ENCODE results near the gene GRIK3.
A peak's percentile ranks its signal among the peaks of the same experiment; 100 is the strongest.

GRIK3 gene

DNA sequence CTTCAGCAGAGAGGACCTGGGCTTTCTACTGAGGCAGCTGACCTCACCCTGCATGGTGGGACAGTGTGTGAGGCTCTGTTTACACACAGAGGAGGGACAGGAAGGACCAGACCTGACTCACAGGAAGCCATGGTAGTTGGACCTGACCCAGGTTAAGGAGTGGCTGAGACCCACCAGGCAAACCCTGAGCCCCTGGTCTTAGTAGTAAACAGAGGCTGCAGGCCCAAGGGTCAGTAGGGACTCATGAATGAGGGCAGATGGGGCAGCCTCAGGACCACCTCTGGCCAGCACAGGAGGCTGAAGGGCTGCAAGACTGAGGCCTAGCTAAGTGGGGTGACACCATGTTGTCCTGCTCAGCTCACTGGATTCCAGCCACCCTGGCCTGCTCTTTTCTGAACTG lies 273.2 kb downstream of the GRIK3 start:
- Histone ChIP-seq H3K9me3 (ENCODE audit: control extremely low read depth in 1 of 5, control insufficient read depth in 4 of 5, insufficient read depth in 2 of 5, low read depth in 1 of 5, low read length in 4 of 5) (peaks cover 0 to 10% (median 0%) of the 10 kb centered on the region in 5 experiments), H3K27me3 (replicated peaks in 2 of 5; ENCODE audit: control insufficient read depth in 4 of 5, insufficient read depth in 5 of 5, low read length in 4 of 5) (peaks cover 0 to 12% (median 3%) of the 10 kb centered on the region in 5 experiments), H3K4me1 (ENCODE audit: control extremely low read depth in 1 of 4, control insufficient read depth in 4 of 4, insufficient read depth in 4 of 4, low read length in 3 of 4) (no peaks in the 10 kb centered on the region), H3K27ac (ENCODE audit: insufficient read depth in 1 of 2, low read depth in 1 of 2, low read length in 2 of 2, poor library complexity in 1 of 2, severe bottlenecking in 2 of 2) (no peak overlapping the region), H3K4me3 (ENCODE audit: control insufficient read depth in 1 of 7, extremely low read depth in 1 of 7, insufficient read depth in 4 of 7, low read depth in 2 of 7, low read length in 6 of 7) (no peak overlapping the region), H3K36me3 (ENCODE audit: control insufficient read depth in 4 of 4, insufficient read depth in 4 of 4, low read length in 3 of 4) (no peaks in the 10 kb centered on the region)
- ChIA-PET CTCF (no interaction called here), POLR2A (no interaction called here)
- DNase-seq = no peak

DNA sequence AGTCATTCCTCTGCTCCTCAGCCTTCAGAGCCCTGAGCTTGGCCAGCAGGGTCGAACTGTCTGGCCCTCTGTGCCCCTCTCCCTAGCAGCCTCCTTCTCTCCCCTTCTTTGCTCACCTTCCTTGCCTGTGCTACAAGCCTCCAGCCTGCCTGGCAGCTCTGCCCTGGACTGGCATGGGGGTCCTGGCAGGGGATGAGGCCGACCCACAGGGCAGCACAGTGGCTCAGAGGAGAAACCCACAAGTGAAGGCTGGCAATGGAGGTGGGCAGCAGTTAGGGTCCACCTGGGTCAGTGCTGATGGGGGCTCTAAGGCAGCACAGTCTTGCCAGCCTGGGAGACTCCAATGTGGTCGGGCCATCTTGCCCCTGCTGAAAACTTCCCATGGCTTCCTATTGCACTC lies 274.2 kb downstream of the GRIK3 start:
- Histone ChIP-seq H3K27ac (ENCODE audit: insufficient read depth in 1 of 2, low read depth in 1 of 2, low read length in 2 of 2, poor library complexity in 1 of 2, severe bottlenecking in 2 of 2) (no peak overlapping the region), H3K9me3 (ENCODE audit: control extremely low read depth in 1 of 5, control insufficient read depth in 4 of 5, insufficient read depth in 2 of 5, low read depth in 1 of 5, low read length in 4 of 5) (peaks cover 0 to 10% (median 0%) of the 10 kb centered on the region in 5 experiments), H3K27me3 (replicated peaks in 2 of 5; ENCODE audit: control insufficient read depth in 4 of 5, insufficient read depth in 5 of 5, low read length in 4 of 5) (peaks cover 0 to 8% (median 0%) of the 10 kb centered on the region in 5 experiments), H3K36me3 (ENCODE audit: control insufficient read depth in 4 of 4, insufficient read depth in 4 of 4, low read length in 3 of 4) (no peaks in the 10 kb centered on the region), H3K4me1 (ENCODE audit: control extremely low read depth in 1 of 4, control insufficient read depth in 4 of 4, insufficient read depth in 4 of 4, low read length in 3 of 4) (no peaks in the 10 kb centered on the region), H3K4me3 (ENCODE audit: control insufficient read depth in 1 of 7, extremely low read depth in 1 of 7, insufficient read depth in 4 of 7, low read depth in 2 of 7, low read length in 6 of 7) (no peak overlapping the region)
- CTCF ChIA-PET = no interaction called here
- no peak for DNase-seq
- WGBS (ENCODE audit: insufficient coverage) = 62% methylated on average over 3 of the region's 3 CpGs
- POLR2A ChIA-PET = no interaction called here

DNA sequence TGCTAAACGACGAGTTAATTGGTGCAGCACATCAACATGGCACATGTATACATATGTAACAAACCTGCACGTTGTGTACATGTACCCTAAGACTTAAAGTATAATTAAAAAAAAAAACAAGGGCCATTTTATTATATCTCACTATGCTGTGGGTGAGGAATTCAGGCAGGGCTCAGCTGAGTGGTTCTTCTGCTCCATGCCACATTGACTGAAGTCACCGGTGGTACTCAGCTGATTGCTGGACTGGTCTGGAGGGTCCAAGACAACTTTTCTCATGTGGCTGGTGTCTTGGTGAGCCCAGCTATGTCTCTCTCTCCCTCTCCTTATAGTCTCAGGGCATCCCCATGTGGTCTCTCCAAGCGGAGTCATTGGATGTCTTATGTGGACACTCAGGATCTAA lies 275.0 kb downstream of the GRIK3 start:
- Histone ChIP-seq H3K4me1 (ENCODE audit: control extremely low read depth in 1 of 4, control insufficient read depth in 4 of 4, insufficient read depth in 4 of 4, low read length in 3 of 4) (no peaks in the 10 kb centered on the region), H3K9me3 (ENCODE audit: control extremely low read depth in 1 of 5, control insufficient read depth in 4 of 5, insufficient read depth in 2 of 5, low read depth in 1 of 5, low read length in 4 of 5) (peaks cover 0 to 10% (median 0%) of the 10 kb centered on the region in 5 experiments), H3K36me3 (ENCODE audit: control insufficient read depth in 4 of 4, insufficient read depth in 4 of 4, low read length in 3 of 4) (no peaks in the 10 kb centered on the region), H3K27me3 (replicated peaks in 2 of 5; ENCODE audit: control insufficient read depth in 4 of 5, insufficient read depth in 5 of 5, low read length in 4 of 5) (peaks cover 0 to 8% (median 0%) of the 10 kb centered on the region in 5 experiments), H3K27ac (ENCODE audit: insufficient read depth in 1 of 2, low read depth in 1 of 2, low read length in 2 of 2, poor library complexity in 1 of 2, severe bottlenecking in 2 of 2) (no peak overlapping the region), H3K4me3 (ENCODE audit: control insufficient read depth in 1 of 7, extremely low read depth in 1 of 7, insufficient read depth in 4 of 7, low read depth in 2 of 7, low read length in 6 of 7) (no peak overlapping the region)
- CTCF ChIA-PET = no interaction called here
- POLR2A ChIA-PET = no interaction called here
- DNase-seq = no peak
- 100% methylated on average over 1 of the region's 5 CpGs for WGBS (ENCODE audit: insufficient coverage)

DNA sequence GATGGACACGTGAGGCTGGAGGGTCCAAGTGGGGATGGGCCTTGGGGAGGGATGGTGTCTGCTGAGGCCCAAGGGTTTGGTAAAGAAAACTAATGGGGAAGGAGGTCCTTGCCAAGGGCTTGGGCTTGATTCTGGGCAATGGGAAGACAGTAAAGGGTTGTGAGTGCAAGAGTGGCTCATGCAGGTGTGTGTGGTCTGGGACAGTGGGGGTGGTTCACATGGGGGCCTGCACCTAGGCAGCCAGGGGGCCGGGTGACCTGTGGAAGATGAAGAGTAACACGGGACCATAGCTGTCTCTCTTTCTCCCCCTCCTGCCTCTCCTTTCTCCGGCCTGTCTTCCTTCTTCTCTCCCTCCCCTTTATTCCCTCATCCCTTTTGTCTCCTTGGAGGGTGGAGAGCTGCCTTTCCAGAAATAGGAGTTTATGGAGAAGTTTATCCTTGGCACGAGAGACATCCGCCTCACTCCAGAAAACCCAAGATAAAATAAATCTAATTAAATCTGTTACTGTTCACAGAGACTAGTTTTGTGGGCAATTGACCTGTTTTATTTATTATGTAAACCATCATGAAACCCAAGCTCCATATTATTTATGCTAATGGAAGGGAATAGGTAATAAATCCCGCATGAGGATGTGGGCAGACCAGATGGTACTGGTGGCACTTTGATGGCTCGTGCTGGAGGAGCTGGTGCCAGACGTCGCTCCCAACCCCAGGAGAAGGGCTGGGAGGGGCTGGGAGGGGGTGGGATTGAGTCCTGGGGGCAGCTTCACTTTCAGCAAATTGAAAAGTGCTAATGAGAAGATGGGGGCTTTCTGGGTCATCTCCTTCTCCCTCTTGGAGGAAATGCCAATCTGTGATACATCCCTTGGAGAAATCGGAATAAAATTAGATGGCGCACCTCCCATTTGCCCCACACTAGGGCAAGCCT lies 278.7 kb downstream of the GRIK3 start:
- no peak overlapping the region for H3K27ac ChIP-seq (ENCODE audit: insufficient read depth in 1 of 2, low read depth in 1 of 2, low read length in 2 of 2, poor library complexity in 1 of 2, severe bottlenecking in 2 of 2)
- H3K27me3 ChIP-seq (replicated peaks in 2 of 5; ENCODE audit: control insufficient read depth in 4 of 5, insufficient read depth in 5 of 5, low read length in 4 of 5) = peaks cover 0 to 8% (median 0%) of the 10 kb centered on the region in 5 experiments
- 87% methylated on average over 7 of the region's 12 CpGs for WGBS (ENCODE audit: insufficient coverage)
- H3K4me1 ChIP-seq (ENCODE audit: control extremely low read depth in 1 of 4, control insufficient read depth in 4 of 4, insufficient read depth in 4 of 4, low read length in 3 of 4) = peaks cover 0 to 13% (median 10%) of the 10 kb centered on the region in 4 experiments
- no peaks in the 10 kb centered on the region for H3K36me3 ChIP-seq (ENCODE audit: control insufficient read depth in 4 of 4, insufficient read depth in 4 of 4, low read length in 3 of 4)
- H3K4me3 ChIP-seq (ENCODE audit: control insufficient read depth in 1 of 7, extremely low read depth in 1 of 7, insufficient read depth in 4 of 7, low read depth in 2 of 7, low read length in 6 of 7) = no peak overlapping the region
- H3K9me3 ChIP-seq (ENCODE audit: control extremely low read depth in 1 of 5, control insufficient read depth in 4 of 5, insufficient read depth in 2 of 5, low read depth in 1 of 5, low read length in 4 of 5) = peaks cover 0 to 3% (median 0%) of the 10 kb centered on the region in 5 experiments
- ChIA-PET POLR2A (no interaction called here), CTCF (no interaction called here)
- DNase-seq = no peak

DNA sequence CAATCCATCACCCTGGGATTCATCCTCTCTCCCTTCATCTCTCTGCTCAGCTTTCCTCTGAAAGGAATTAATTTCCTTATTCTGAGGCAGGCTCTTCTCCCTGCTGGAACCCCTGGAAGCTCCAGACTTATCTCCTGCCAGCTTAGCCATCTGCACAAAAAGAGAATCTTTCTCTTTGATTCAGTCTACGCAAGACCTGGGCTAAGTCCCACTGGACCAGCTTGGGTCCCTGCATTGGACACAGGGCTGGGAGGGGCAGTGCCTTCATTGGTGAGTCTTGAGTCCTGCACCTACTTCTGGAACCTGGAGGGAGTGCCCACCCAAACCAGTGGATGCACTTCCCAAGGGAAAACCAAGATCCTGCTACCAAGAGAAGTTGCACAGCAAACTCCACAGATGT lies 279.9 kb downstream of the GRIK3 start:
- Histone ChIP-seq H3K4me1 (ENCODE audit: control extremely low read depth in 1 of 4, control insufficient read depth in 4 of 4, insufficient read depth in 4 of 4, low read length in 3 of 4) (peaks cover 0 to 13% (median 10%) of the 10 kb centered on the region in 4 experiments), H3K27me3 (replicated peaks in 2 of 5; ENCODE audit: control insufficient read depth in 4 of 5, insufficient read depth in 5 of 5, low read length in 4 of 5) (peaks cover 0 to 8% (median 0%) of the 10 kb centered on the region in 5 experiments), H3K36me3 (ENCODE audit: control insufficient read depth in 4 of 4, insufficient read depth in 4 of 4, low read length in 3 of 4) (no peaks in the 10 kb centered on the region), H3K27ac (ENCODE audit: insufficient read depth in 1 of 2, low read depth in 1 of 2, low read length in 2 of 2, poor library complexity in 1 of 2, severe bottlenecking in 2 of 2) (no peak overlapping the region), H3K4me3 (ENCODE audit: control insufficient read depth in 1 of 7, extremely low read depth in 1 of 7, insufficient read depth in 4 of 7, low read depth in 2 of 7, low read length in 6 of 7) (no peak overlapping the region), H3K9me3 (ENCODE audit: control extremely low read depth in 1 of 5, control insufficient read depth in 4 of 5, insufficient read depth in 2 of 5, low read depth in 1 of 5, low read length in 4 of 5) (peaks cover 0 to under 1% (median 0%) of the 10 kb centered on the region in 5 experiments)
- POLR2A ChIA-PET = no interaction called here
- WGBS (ENCODE audit: insufficient coverage) = 100% methylated on average over 1 of the region's 1 CpG
- CTCF ChIA-PET = no interaction called here
- DNase-seq = no peak

DNA sequence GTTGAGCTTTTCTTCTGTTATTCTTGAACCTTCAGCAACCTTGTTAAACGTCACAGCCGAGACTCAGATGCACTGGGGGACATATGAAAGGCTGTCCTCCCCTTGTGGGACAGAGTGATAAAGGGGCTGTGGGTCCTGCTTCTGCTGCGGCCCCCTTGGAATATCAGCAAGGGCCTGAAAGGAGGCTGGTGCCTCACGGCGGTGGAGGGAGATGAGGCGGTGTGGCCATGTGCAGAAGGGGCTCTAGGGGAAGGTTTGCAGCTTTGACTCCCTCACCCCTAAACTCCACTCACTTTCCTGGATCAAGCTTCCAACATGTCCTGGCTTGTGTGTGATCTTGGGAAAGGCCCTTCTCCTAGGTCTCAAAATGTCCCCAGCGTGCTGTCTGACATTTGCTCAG lies 280.9 kb downstream of the GRIK3 start:
- H3K27ac ChIP-seq (ENCODE audit: insufficient read depth in 1 of 2, low read depth in 1 of 2, low read length in 2 of 2, poor library complexity in 1 of 2, severe bottlenecking in 2 of 2) = no peak overlapping the region
- DNase-seq = no peak
- peaks cover 0 to 8% (median 0%) of the 10 kb centered on the region in 5 experiments for H3K27me3 ChIP-seq (replicated peaks in 2 of 5; ENCODE audit: control insufficient read depth in 4 of 5, insufficient read depth in 5 of 5, low read length in 4 of 5)
- 93% methylated on average over 7 of the region's 7 CpGs for WGBS (ENCODE audit: insufficient coverage)
- ChIA-PET POLR2A (no interaction called here), CTCF (interaction anchor here (0.6 kb wide), 1 partner anchor 377 kb away, joined by 3 read pairs; no protein-coding TSS in a partner anchor)
- H3K36me3 ChIP-seq (ENCODE audit: control insufficient read depth in 4 of 4, insufficient read depth in 4 of 4, low read length in 3 of 4) = no peaks in the 10 kb centered on the region
- H3K4me3 ChIP-seq (ENCODE audit: control insufficient read depth in 1 of 7, extremely low read depth in 1 of 7, insufficient read depth in 4 of 7, low read depth in 2 of 7, low read length in 6 of 7) = no peak overlapping the region
- H3K4me1 ChIP-seq (ENCODE audit: control extremely low read depth in 1 of 4, control insufficient read depth in 4 of 4, insufficient read depth in 4 of 4, low read length in 3 of 4) = peaks cover 0 to 13% (median 10%) of the 10 kb centered on the region in 4 experiments
- H3K9me3 ChIP-seq (ENCODE audit: control extremely low read depth in 1 of 5, control insufficient read depth in 4 of 5, insufficient read depth in 2 of 5, low read depth in 1 of 5, low read length in 4 of 5) = no peaks in the 10 kb centered on the region

DNA sequence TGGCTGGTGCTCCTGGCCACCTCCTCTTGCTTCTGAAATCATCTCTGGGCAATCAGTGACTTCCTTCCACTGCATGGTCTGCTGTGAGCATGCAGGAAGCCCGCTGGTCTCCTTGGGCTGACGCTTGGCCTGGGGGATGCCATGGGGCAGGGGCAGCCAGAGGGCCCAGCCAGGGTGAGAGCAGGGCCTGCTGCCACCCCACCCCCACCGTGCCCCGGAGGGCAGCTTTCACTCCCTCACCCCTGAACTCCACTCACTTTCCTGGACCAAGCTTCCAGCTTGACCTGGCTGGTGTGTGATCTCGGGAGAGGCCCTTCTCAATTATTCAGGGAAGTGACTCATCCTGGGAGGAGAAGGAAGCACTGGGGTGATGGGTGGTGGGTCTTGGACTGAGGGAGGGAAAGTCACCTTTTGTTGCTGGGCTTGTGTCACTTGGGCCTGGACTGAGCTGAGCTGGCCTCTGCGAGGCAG lies 281.4 kb downstream of the GRIK3 start:
- H3K36me3 ChIP-seq (ENCODE audit: control insufficient read depth in 4 of 4, insufficient read depth in 4 of 4, low read length in 3 of 4) = no peaks in the 10 kb centered on the region
- H3K4me1 ChIP-seq (ENCODE audit: control extremely low read depth in 1 of 4, control insufficient read depth in 4 of 4, insufficient read depth in 4 of 4, low read length in 3 of 4) = peaks cover 0 to 13% (median 10%) of the 10 kb centered on the region in 4 experiments
- H3K9me3 ChIP-seq (ENCODE audit: control extremely low read depth in 1 of 5, control insufficient read depth in 4 of 5, insufficient read depth in 2 of 5, low read depth in 1 of 5, low read length in 4 of 5) = no peaks in the 10 kb centered on the region
- ChIA-PET POLR2A (no interaction called here), CTCF (no interaction called here)
- peak in 1 of 3 donors; percentile 4 for DNase-seq
- no peak overlapping the region for H3K27ac ChIP-seq (ENCODE audit: insufficient read depth in 1 of 2, low read depth in 1 of 2, low read length in 2 of 2, poor library complexity in 1 of 2, severe bottlenecking in 2 of 2)
- WGBS (ENCODE audit: insufficient coverage) = 25% methylated on average over 4 of the region's 6 CpGs
- no peak overlapping the region for H3K4me3 ChIP-seq (ENCODE audit: control insufficient read depth in 1 of 7, extremely low read depth in 1 of 7, insufficient read depth in 4 of 7, low read depth in 2 of 7, low read length in 6 of 7)
- peaks cover 0 to 8% (median 0%) of the 10 kb centered on the region in 5 experiments for H3K27me3 ChIP-seq (replicated peaks in 2 of 5; ENCODE audit: control insufficient read depth in 4 of 5, insufficient read depth in 5 of 5, low read length in 4 of 5)

All from common myeloid progenitor, CD34-positive (primary cell).